HK-2 (cell line): ENCODE measurements around the gene CYP4F22.
A peak's percentile ranks its signal among the peaks of the same experiment; 100 is the strongest.

ENCODE experiments used
- DNase-seq: peaks from one replicate; pipeline ENCODE4 v3.0.0-alpha.2; 2018; ENCODE audit not compliant: unreplicated experiment

Gene CYP4F22

DNA sequence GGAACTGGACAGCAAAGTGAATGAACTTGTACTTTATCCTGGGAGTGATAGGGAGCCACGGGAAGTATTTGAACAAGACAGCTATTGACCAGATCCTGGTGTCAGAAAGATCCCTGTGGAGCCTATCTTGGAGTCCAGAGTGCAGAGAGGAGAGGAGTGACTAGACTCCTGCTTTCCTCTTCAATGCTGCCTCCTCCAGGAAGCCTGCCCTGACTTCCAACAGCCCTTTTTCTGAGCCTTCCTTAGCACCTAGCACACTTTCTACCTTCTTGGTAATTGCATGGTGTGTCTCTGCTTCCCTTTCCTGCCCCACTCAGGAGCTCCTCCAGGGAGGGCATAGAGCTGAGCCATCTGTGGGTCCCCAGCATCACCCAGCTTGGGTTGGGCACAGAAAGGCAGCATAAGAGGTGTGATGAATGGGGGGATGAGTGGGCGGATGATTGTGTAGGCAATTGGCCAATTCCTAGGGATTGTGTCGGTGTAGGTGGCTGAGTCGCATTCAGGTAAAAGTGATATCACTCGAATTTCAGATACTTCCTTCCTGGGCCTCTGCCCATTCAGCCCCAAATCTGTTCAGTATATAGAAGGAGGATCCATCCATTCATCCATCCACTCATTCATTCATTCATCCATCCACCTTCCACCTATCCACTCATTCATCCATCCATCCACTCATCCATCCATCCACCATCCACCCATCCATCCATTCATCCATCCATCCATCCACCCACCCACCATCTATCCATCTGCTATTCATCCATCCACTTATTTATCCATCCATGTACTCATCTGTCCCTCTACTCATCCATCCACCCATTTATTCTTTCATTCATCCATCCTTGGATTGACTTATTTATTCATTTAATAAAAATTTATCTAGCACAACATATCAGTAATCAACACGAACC, 26.9 kb downstream of the CYP4F22 start:
- no peak for DNase-seq

GRCh38 chr19:15536350-15536749, 28.0 kb downstream of the CYP4F22 start:
- DNase-seq, result no peak

DNA sequence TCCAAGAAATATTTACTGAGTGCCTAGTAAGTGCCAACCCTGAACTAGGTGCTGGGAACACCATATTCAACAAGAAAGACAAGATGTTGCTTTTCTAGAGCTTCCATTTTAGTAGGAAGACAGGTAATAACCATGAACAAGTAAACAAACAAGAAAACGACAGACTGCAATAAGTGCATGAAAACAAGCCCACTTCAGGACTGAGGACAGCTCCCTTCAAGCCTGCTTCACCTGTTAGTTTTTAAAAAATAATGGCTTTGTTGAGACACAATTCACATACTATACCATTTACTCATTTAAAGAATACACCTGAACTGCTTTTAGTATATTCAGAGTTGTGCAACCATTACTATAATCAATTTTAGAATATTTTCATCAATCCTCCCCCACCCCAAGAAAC, 30.4 kb downstream of the CYP4F22 start:
- no peak for DNase-seq

GRCh38 chr19:15539638-15540037, 31.3 kb downstream of the CYP4F22 start:
- no peak for DNase-seq

DNA sequence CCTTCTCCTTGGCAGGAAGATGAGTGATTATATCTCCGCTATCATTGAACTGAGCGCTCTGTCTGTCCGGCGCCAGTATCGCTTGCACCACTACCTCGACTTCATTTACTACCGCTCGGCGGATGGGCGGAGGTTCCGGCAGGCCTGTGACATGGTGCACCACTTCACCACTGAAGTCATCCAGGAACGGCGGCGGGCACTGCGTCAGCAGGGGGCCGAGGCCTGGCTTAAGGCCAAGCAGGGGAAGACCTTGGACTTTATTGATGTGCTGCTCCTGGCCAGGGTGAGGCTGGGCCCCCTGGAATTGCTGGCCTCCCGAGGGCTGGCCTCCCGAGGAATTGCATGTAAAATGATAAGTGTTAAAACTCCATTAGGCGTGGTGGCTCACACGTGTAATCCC, 32.1 kb downstream of the CYP4F22 start:
- DNase-seq, result no peak

DNA sequence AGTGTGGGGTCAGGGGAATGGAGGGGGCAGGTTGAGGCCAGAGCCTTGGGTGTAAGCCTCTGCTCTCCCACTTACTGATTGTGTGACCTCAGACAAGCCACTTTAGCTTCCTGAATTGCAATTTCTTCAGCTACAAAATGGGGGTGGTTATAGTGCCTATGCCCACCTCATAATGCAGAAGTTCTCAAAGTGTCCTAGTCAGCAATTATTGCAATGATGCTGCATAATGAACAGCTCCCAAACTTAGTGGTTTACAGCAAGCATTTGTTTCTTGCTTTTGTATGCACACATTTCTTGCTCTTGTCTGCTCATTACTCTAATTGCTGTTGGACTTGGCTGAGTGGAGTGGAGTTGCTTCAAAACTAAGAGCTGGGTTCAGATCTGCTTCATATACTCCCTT, 36.0 kb downstream of the CYP4F22 start:
- DNase-seq, result no peak

GRCh38 chr19:15544970-15545369, 36.6 kb downstream of the CYP4F22 start:
- no peak for DNase-seq

- DNase-seq, result no peak
These were observed 40.3 kb downstream of the CYP4F22 start for GRCh38 chr19:15548648-15549047.

GRCh38 chr19:15549581-15549980, 41.3 kb downstream of the CYP4F22 start:
- no peak for DNase-seq

- DNase-seq, result no peak
These were observed 41.9 kb downstream of the CYP4F22 start for GRCh38 chr19:15550273-15550672.

DNA sequence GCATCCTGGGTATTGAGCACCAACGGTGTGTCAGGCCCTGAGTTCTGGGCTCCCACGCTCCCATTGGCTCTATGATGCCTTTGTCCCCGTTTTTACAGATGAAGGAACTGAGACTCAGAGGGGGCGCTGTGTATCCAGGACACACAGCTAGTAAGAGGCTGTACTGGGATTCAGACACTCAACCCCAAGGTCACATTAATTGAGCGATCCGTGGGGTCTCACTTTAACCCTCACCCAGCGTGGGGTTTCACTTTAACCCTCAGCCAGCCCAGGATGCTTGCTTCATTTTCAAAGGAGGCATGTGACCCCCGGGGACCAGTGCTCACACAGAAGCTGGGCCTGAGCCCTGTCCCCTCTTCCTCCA, 42.6 kb downstream of the CYP4F22 start:
- no peak for DNase-seq

DNA sequence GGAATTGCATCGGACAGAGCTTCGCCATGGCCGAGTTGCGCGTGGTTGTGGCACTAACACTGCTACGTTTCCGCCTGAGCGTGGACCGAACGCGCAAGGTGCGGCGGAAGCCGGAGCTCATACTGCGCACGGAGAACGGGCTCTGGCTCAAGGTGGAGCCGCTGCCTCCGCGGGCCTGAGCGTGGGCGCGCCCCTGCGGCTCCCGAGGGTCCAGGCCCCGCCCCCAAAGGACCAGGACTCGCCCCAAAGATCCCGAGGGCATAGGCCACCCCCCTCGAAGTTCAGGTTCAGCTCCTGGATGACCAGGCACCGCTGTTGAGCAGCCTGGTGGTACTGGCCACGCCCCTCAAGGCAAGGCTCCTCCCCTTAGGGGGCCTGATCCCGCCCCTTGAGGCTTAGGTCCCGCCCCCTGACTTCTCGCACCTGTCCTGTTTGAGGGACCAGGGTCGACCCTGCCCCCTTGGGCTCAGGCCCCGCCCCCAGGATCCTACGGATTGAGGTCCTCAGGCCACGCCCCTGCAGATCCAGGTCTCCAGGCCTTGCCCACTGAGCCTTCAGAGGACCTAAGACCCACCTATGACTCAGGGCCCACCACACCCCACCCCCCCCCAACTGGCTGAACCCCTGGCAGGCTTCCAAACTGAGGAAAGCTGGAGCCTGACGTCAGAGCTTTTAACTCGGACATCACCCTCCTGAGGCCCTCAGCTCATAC, 43.1 kb downstream of the CYP4F22 start:
- peak; percentile 32 for DNase-seq

GRCh38 chr19:15555021-15555420, 46.7 kb downstream of the CYP4F22 start:
- DNase-seq, result no peak

- DNase-seq, result peak; percentile 96
These were observed 47.7 kb downstream of the CYP4F22 start for GRCh38 chr19:15555759-15556633.

DNA sequence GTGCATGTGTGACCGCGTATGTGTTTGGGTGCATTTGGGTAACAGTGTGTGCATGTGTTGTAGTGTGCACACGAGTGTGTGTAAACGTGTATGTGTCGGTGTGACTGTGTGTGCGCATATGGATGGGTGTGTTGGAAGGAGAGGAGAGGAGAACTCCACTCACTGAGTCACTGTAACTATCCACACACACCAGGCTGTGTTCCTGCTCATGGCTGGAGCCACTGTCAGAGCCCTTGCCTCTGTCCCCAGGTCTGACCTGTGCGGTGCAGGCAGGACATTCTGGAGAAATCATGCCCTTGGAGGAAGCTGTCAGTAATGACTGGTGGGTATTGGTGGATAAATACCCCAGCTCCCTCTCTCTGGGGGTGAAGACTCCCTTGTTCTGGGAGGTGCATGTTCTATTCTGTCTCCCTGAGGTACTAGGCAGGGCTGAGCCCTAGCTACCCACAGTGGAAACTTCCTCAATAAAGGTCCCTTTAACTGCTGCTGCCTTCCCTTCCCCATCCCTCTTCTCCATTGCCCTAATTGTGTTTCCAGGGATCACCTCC, 48.4 kb downstream of the CYP4F22 start:
- DNase-seq, result no peak

GRCh38 chr19:15557223-15557622, 48.9 kb downstream of the CYP4F22 start:
- DNase-seq, result no peak

GRCh38 chr19:15562145-15562544, 53.8 kb downstream of the CYP4F22 start:
- DNase-seq, result no peak

- no peak for DNase-seq
These were observed 54.5 kb downstream of the CYP4F22 start for GRCh38 chr19:15562861-15563260.

- peak; percentile 35 for DNase-seq
These were observed 55.0 kb downstream of the CYP4F22 start for GRCh38 chr19:15563325-15563794.

- no peak for DNase-seq
These were observed 55.6 kb downstream of the CYP4F22 start for GRCh38 chr19:15563931-15564330.

DNA sequence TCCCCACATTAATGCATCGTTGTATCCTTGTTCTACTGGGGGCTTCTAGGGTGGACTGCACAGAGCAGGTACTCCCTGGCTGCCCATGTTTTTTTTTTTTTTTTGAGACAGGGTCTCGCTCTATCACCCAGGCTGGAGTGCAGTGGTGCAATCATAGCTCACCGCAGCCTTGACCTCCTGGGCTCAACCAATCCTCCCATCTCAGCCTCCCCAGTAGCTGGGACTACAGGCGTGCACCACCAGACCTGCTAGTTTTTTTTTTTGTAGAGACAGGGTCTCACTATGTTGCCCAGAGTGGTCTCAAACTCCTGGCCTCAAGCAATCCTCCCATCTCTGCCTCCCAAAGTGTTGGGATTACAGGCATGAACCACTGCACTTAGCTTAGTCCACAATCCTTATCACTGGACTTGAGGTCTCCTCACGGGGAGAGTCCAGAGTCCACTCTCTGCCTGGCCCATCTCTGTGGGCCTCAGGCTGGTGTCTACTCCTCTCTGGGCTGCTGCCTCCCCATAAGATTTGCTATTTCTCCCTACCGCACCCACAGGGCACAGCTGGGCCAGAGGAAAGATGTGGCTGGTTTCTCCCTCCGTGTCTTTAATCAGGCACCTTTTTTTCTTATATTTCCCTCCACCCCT, 56.3 kb downstream of the CYP4F22 start:
- no peak for DNase-seq
